ENCODE data around the gene TBC1D13.
"Not testable (repeated sequence)": the region's sequence is repeated elsewhere in the genome, so short reads cannot be mapped to it uniquely, and the experiment has no call there.

TBC1D13 gene

DNA sequence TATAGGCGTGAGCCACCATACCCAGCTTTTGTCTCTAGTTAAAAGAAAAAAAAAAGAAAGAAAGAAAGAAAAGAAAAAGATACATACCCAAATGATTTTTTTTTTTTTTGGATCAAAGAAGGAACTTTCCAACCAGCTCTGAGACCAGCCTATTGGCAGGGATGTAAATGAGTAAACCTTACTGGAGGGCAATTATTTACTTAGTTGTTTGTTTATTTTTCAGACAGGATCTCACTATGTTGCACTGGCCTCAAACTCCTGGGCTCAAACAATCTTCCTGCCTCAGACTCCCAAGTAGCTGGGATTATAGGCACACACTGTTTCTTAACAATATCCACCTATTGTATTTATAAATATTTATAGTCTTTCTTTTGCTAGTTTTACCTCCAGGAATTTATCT is 53.5 kb downstream of the TBC1D13 start:
- Histone ChIP-seq H3K27me3 (ENCODE audit: control insufficient read depth in 1 of 2, insufficient read depth in 2 of 2, low read length in 2 of 2) (no peaks in the 10 kb centered on the region), H3K27ac (ENCODE audit: low read depth, low read length) (no peak overlapping the region), H3K4me3 (ENCODE audit: low read depth in 1 of 2, low read length in 2 of 2) (no peak overlapping the region), H3K36me3 (ENCODE audit: insufficient read depth, low read length) (no peaks in the 10 kb centered on the region), H3K9ac (ENCODE audit: low read length) (no peak overlapping the region), H3K4me1 (ENCODE audit: insufficient read depth, low read length) (no peaks in the 10 kb centered on the region), H3K9me3 (ENCODE audit: low read length) (no peaks in the 10 kb centered on the region)

GRCh38 chr9:128841694-128842492 is 54.8 kb downstream of the TBC1D13 start:
- Histone ChIP-seq H3K4me3 (ENCODE audit: low read depth in 1 of 2, low read length in 2 of 2) (no peak overlapping the region), H3K4me1 (ENCODE audit: insufficient read depth, low read length) (no peaks in the 10 kb centered on the region), H3K9me3 (ENCODE audit: low read length) (no peaks in the 10 kb centered on the region), H3K27ac (ENCODE audit: low read depth, low read length) (no peak overlapping the region), H3K36me3 (ENCODE audit: insufficient read depth, low read length) (no peaks in the 10 kb centered on the region), H3K27me3 (ENCODE audit: control insufficient read depth in 1 of 2, insufficient read depth in 2 of 2, low read length in 2 of 2) (no peaks in the 10 kb centered on the region), H3K9ac (ENCODE audit: low read length) (no peak overlapping the region)

DNA sequence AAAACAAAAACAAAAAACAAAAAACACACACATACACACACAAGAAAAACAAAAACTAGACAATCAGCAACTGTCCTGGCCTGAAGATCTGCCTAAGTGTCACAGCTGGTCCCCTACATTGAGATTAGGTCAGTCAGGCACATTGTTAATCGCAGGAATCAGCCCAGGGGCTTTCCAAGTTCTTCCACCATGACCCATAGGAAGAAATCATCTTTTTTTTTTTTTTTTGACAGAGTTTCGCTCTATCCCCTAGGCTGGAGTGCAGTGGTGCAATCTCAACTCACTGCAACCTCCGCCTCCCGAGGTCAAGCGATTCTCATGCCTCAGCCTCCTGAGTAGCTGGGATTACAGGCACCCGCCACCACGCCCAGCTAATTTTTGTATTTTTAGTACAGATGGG is 56.1 kb downstream of the TBC1D13 start:
- H3K9ac ChIP-seq (ENCODE audit: low read length); H3K27me3 ChIP-seq (ENCODE audit: control insufficient read depth in 1 of 2, insufficient read depth in 2 of 2, low read length in 2 of 2): not testable (repeated sequence)

DNA sequence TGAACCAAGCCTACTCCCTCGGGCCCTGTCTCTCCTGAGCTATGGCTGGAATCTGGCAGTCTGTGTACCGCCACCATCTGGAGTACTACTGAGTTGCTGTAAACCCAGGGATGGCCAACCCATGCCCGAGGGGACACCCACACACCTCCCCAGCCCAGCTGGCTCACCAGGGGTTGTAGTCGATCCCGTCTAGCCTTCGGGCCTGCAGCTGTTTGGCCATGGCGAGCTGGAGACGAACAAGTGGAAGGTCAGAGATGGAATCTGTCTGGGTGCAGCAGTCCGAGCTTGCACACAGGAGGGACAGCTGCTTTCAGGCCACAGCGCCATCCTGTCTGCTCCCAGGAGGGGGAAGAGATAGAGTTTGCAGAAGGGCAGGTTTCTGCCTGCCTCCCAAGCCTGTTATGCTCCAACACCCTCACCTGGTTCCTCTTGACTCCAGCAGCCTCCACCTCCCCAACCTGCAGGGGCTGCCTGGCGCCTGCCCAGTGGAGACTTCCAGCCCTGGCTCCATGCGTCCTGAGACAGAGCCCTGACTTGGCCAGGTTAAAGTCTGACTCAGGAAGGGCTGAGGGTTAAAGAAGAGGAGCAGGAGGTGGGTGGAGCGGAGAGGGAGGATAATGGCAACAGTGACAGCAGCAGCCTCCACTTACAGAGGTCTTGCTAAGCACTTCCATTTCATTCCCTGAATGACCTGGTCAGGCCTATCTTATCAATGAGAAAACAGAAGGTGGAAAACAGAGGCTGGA is 58.3 kb downstream of the TBC1D13 start:
- Histone ChIP-seq H3K4me3 (ENCODE audit: low read depth in 1 of 2, low read length in 2 of 2) (no peak overlapping the region), H3K36me3 (ENCODE audit: insufficient read depth, low read length) (no peaks in the 10 kb centered on the region), H3K9me3 (ENCODE audit: low read length) (no peaks in the 10 kb centered on the region), H3K27me3 (ENCODE audit: control insufficient read depth in 1 of 2, insufficient read depth in 2 of 2, low read length in 2 of 2) (no peaks in the 10 kb centered on the region), H3K9ac (ENCODE audit: low read length) (no peak overlapping the region), H3K4me1 (ENCODE audit: insufficient read depth, low read length) (no peaks in the 10 kb centered on the region), H3K27ac (ENCODE audit: low read depth, low read length) (no peak overlapping the region)

More for the DNA sequence above, 56.1 kb downstream of the TBC1D13 start:
- not testable (repeated sequence) for H3K4me3 ChIP-seq (ENCODE audit: low read depth in 1 of 2, low read length in 2 of 2); H3K27ac ChIP-seq (ENCODE audit: low read depth, low read length); H3K36me3 ChIP-seq (ENCODE audit: insufficient read depth, low read length); H3K4me1 ChIP-seq (ENCODE audit: insufficient read depth, low read length); H3K9me3 ChIP-seq (ENCODE audit: low read length)

GRCh38 chr9:128846680-128847030 is 59.6 kb downstream of the TBC1D13 start:
- no peak overlapping the region for H3K9ac ChIP-seq (ENCODE audit: low read length)
- H3K27ac ChIP-seq (ENCODE audit: low read depth, low read length) = no peak overlapping the region
- no peak overlapping the region for H3K4me3 ChIP-seq (ENCODE audit: low read depth in 1 of 2, low read length in 2 of 2)
- H3K36me3 ChIP-seq (ENCODE audit: insufficient read depth, low read length) = no peaks in the 10 kb centered on the region
- no peaks in the 10 kb centered on the region for H3K27me3 ChIP-seq (ENCODE audit: control insufficient read depth in 1 of 2, insufficient read depth in 2 of 2, low read length in 2 of 2)
- no peaks in the 10 kb centered on the region for H3K9me3 ChIP-seq (ENCODE audit: low read length)
- no peaks in the 10 kb centered on the region for H3K4me1 ChIP-seq (ENCODE audit: insufficient read depth, low read length)

- Histone ChIP-seq H3K36me3 (ENCODE audit: insufficient read depth, low read length) (no peaks in the 10 kb centered on the region), H3K27me3 (ENCODE audit: control insufficient read depth in 1 of 2, insufficient read depth in 2 of 2, low read length in 2 of 2) (no peaks in the 10 kb centered on the region), H3K9ac (ENCODE audit: low read length) (no peak overlapping the region), H3K27ac (ENCODE audit: low read depth, low read length) (no peak overlapping the region), H3K9me3 (ENCODE audit: low read length) (no peaks in the 10 kb centered on the region), H3K4me1 (ENCODE audit: insufficient read depth, low read length) (no peaks in the 10 kb centered on the region), H3K4me3 (ENCODE audit: low read depth in 1 of 2, low read length in 2 of 2) (no peak overlapping the region)
Measured at GRCh38 chr9:128847803-128848202, 60.8 kb downstream of the TBC1D13 start.

- H3K27me3 ChIP-seq (ENCODE audit: control insufficient read depth in 1 of 2, insufficient read depth in 2 of 2, low read length in 2 of 2); H3K9ac ChIP-seq (ENCODE audit: low read length); H3K4me1 ChIP-seq (ENCODE audit: insufficient read depth, low read length); H3K36me3 ChIP-seq (ENCODE audit: insufficient read depth, low read length); H3K27ac ChIP-seq (ENCODE audit: low read depth, low read length); H3K9me3 ChIP-seq (ENCODE audit: low read length); H3K4me3 ChIP-seq (ENCODE audit: low read depth in 1 of 2, low read length in 2 of 2): not testable (repeated sequence)
Measured at GRCh38 chr9:128851024-128851423, 64.0 kb downstream of the TBC1D13 start.

- not testable (repeated sequence) for H3K36me3 ChIP-seq (ENCODE audit: insufficient read depth, low read length); H3K9me3 ChIP-seq (ENCODE audit: low read length); H3K27ac ChIP-seq (ENCODE audit: low read depth, low read length); H3K4me3 ChIP-seq (ENCODE audit: low read depth in 1 of 2, low read length in 2 of 2); H3K4me1 ChIP-seq (ENCODE audit: insufficient read depth, low read length); H3K27me3 ChIP-seq (ENCODE audit: control insufficient read depth in 1 of 2, insufficient read depth in 2 of 2, low read length in 2 of 2); H3K9ac ChIP-seq (ENCODE audit: low read length)
Measured at GRCh38 chr9:128851779-128852600, 64.9 kb downstream of the TBC1D13 start.

DNA sequence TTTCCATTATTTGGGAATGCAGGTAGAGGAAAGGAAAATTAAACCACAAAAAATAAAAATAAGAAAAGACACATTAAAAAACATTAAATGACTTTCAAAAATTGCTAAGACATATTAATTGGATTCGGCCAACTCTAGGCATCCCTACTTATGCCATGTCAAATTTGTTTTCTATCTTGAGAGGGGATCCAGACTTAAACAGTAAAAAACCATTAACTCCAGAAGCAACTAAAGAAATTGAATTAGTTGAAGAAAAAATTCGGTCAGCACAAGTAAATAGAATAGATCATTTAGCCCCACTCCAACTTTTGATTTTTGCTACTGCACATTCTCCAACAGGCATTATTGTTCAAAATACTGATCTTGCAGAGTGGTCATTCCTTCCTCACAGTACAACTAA is 65.6 kb downstream of the TBC1D13 start:
- not testable (repeated sequence) for H3K27me3 ChIP-seq (ENCODE audit: control insufficient read depth in 1 of 2, insufficient read depth in 2 of 2, low read length in 2 of 2); H3K27ac ChIP-seq (ENCODE audit: low read depth, low read length); H3K4me3 ChIP-seq (ENCODE audit: low read depth in 1 of 2, low read length in 2 of 2); H3K4me1 ChIP-seq (ENCODE audit: insufficient read depth, low read length); H3K36me3 ChIP-seq (ENCODE audit: insufficient read depth, low read length); H3K9ac ChIP-seq (ENCODE audit: low read length); H3K9me3 ChIP-seq (ENCODE audit: low read length)

DNA sequence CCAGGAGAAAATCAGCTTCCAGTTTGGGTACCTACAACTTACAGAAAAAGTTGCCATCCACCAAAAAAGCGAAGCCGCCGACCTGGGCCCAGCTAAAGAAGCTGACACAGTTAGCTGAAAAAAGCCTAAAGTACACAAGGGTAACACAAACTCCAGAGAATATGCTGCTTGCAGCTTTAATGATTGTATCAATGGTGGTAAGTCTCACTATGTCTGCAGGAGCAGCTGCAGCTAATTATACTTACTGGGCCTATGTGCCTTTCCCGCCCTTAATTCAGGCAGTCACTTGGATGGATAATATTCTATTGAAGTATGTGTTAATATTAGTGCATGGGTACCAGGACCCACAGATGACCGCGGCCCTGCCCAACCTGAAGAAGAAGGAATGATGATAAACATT is 67.4 kb downstream of the TBC1D13 start:
- not testable (repeated sequence) for H3K27me3 ChIP-seq (ENCODE audit: control insufficient read depth in 1 of 2, insufficient read depth in 2 of 2, low read length in 2 of 2); H3K9ac ChIP-seq (ENCODE audit: low read length); H3K36me3 ChIP-seq (ENCODE audit: insufficient read depth, low read length); H3K9me3 ChIP-seq (ENCODE audit: low read length); H3K4me1 ChIP-seq (ENCODE audit: insufficient read depth, low read length); H3K4me3 ChIP-seq (ENCODE audit: low read depth in 1 of 2, low read length in 2 of 2); H3K27ac ChIP-seq (ENCODE audit: low read depth, low read length)

- H3K27ac ChIP-seq (ENCODE audit: low read depth, low read length); H3K9me3 ChIP-seq (ENCODE audit: low read length); H3K4me1 ChIP-seq (ENCODE audit: insufficient read depth, low read length); H3K27me3 ChIP-seq (ENCODE audit: control insufficient read depth in 1 of 2, insufficient read depth in 2 of 2, low read length in 2 of 2); H3K36me3 ChIP-seq (ENCODE audit: insufficient read depth, low read length); H3K4me3 ChIP-seq (ENCODE audit: low read depth in 1 of 2, low read length in 2 of 2); H3K9ac ChIP-seq (ENCODE audit: low read length): not testable (repeated sequence)
Measured at GRCh38 chr9:128858476-128858875, 71.4 kb downstream of the TBC1D13 start.

All from muscle layer of colon (tissue), 2 donors.